Measurements from ENCODE around the gene L3MBTL2.
A peak's percentile ranks its signal among the peaks of the same experiment; 100 is the strongest.

Gene L3MBTL2

GRCh38 chr22:41238570-41239442 is 33.7 kb downstream of the L3MBTL2 start:
- Mint-ChIP-seq H3K36me3 (ENCODE audit: insufficient read depth) (peaks cover 7% of the 10 kb centered on the region), H3K4me1 (peaks cover 11% of the 10 kb centered on the region), H3K27me3 (no peaks in the 10 kb centered on the region), H3K27ac (ENCODE audit: low read depth) (peak overlapping the region; percentile 6), H3K4me3 (peak overlapping the region; percentile 71), H3K9me3 (no peaks in the 10 kb centered on the region)
- DNase-seq (ENCODE audit: low spot score in 2 of 2) (no peak), ATAC-seq (replicated peaks; ENCODE audit: extremely low read depth, poor library complexity, severe bottlenecking) (no peak)

GRCh38 chr22:41239443-41240128 is 34.5 kb downstream of the L3MBTL2 start:
- peaks cover 9% of the 10 kb centered on the region for H3K36me3 Mint-ChIP-seq (ENCODE audit: insufficient read depth)
- DNase-seq (ENCODE audit: low spot score in 2 of 2) (no peak), ATAC-seq (replicated peaks; ENCODE audit: extremely low read depth, poor library complexity, severe bottlenecking) (no peak)
- H3K4me3 Mint-ChIP-seq = peak overlapping the region; percentile 71
- no peaks in the 10 kb centered on the region for H3K9me3 Mint-ChIP-seq
- H3K4me1 Mint-ChIP-seq = peaks cover 11% of the 10 kb centered on the region
- peak overlapping the region; percentile 6 for H3K27ac Mint-ChIP-seq (ENCODE audit: low read depth)
- H3K27me3 Mint-ChIP-seq = no peaks in the 10 kb centered on the region

GRCh38 chr22:41240377-41241132 is 35.4 kb downstream of the L3MBTL2 start, which contains the start of gene CHADL:
Gene CHADL, minus strand, starts transcription at chr22:41240931. Its CDS starts 50 bp downstream, at chr22:41240881.
- H3K4me3 Mint-ChIP-seq = peak within 1 kb of the TSS; percentile 44
- H3K9me3 Mint-ChIP-seq = no peaks in the 10 kb centered on the region
- no peak within 1 kb of the TSS for H3K27ac Mint-ChIP-seq (ENCODE audit: low read depth)
- H3K36me3 Mint-ChIP-seq (ENCODE audit: insufficient read depth) = peaks cover 11% of the 10 kb centered on the region
- ATAC-seq (replicated peaks; ENCODE audit: extremely low read depth, poor library complexity, severe bottlenecking) (no peak), DNase-seq (ENCODE audit: low spot score in 2 of 2) (no peak)
- H3K4me1 Mint-ChIP-seq = peaks cover 11% of the 10 kb centered on the region
- no peaks in the 10 kb centered on the region for H3K27me3 Mint-ChIP-seq

GRCh38 chr22:41241133-41241676 is 36.1 kb downstream of the L3MBTL2 start:
- Mint-ChIP-seq H3K36me3 (ENCODE audit: insufficient read depth) (peaks cover 11% of the 10 kb centered on the region), H3K27ac (ENCODE audit: low read depth) (no peak overlapping the region)

GRCh38 chr22:41242396-41243117 is 37.4 kb downstream of the L3MBTL2 start:
- H3K4me1 Mint-ChIP-seq = peaks cover 6% of the 10 kb centered on the region
- H3K27me3 Mint-ChIP-seq = no peaks in the 10 kb centered on the region
- no peak overlapping the region for H3K4me3 Mint-ChIP-seq
- no peak for DNase-seq (ENCODE audit: low spot score in 2 of 2)
- no peak for ATAC-seq (replicated peaks; ENCODE audit: extremely low read depth, poor library complexity, severe bottlenecking)
- no peaks in the 10 kb centered on the region for H3K9me3 Mint-ChIP-seq
- no peak overlapping the region for H3K27ac Mint-ChIP-seq (ENCODE audit: low read depth)
- H3K36me3 Mint-ChIP-seq (ENCODE audit: insufficient read depth) = peaks cover 18% of the 10 kb centered on the region

More at GRCh38 chr22:41241133-41241676, 36.1 kb downstream of the L3MBTL2 start:
- peaks cover 11% of the 10 kb centered on the region for H3K4me1 Mint-ChIP-seq
- no peaks in the 10 kb centered on the region for H3K9me3 Mint-ChIP-seq
- no peak for ATAC-seq (replicated peaks; ENCODE audit: extremely low read depth, poor library complexity, severe bottlenecking)
- no peak for DNase-seq (ENCODE audit: low spot score in 2 of 2)
- H3K27me3 Mint-ChIP-seq = no peaks in the 10 kb centered on the region
- no peak overlapping the region for H3K4me3 Mint-ChIP-seq

- peaks cover 19% of the 10 kb centered on the region for H3K36me3 Mint-ChIP-seq (ENCODE audit: insufficient read depth)
- no peak overlapping the region for H3K4me3 Mint-ChIP-seq
- no peak for ATAC-seq (replicated peaks; ENCODE audit: extremely low read depth, poor library complexity, severe bottlenecking)
- DNase-seq (ENCODE audit: low spot score in 2 of 2) = no peak
- no peak overlapping the region for H3K27ac Mint-ChIP-seq (ENCODE audit: low read depth)
- H3K27me3 Mint-ChIP-seq = no peaks in the 10 kb centered on the region
- no peaks in the 10 kb centered on the region for H3K9me3 Mint-ChIP-seq
- H3K4me1 Mint-ChIP-seq = peaks cover 6% of the 10 kb centered on the region
Observed at GRCh38 chr22:41243361-41243760, 38.2 kb downstream of the L3MBTL2 start.

GRCh38 chr22:41245917-41246499 is 40.9 kb downstream of the L3MBTL2 start:
- H3K4me1 Mint-ChIP-seq = no peaks in the 10 kb centered on the region
- no peak for ATAC-seq (replicated peaks; ENCODE audit: extremely low read depth, poor library complexity, severe bottlenecking)

GRCh38 chr22:41247703-41248102 is 42.6 kb downstream of the L3MBTL2 start:
- Mint-ChIP-seq H3K4me3 (no peak overlapping the region), H3K27me3 (no peaks in the 10 kb centered on the region), H3K27ac (ENCODE audit: low read depth) (no peak overlapping the region), H3K9me3 (no peaks in the 10 kb centered on the region), H3K4me1 (no peaks in the 10 kb centered on the region), H3K36me3 (ENCODE audit: insufficient read depth) (peaks cover 26% of the 10 kb centered on the region)
- DNase-seq (ENCODE audit: low spot score in 2 of 2) (no peak), ATAC-seq (replicated peaks; ENCODE audit: extremely low read depth, poor library complexity, severe bottlenecking) (no peak)

More at GRCh38 chr22:41245917-41246499, 40.9 kb downstream of the L3MBTL2 start:
- Mint-ChIP-seq H3K9me3 (no peaks in the 10 kb centered on the region), H3K27ac (ENCODE audit: low read depth) (no peak overlapping the region), H3K4me3 (no peak overlapping the region), H3K27me3 (no peaks in the 10 kb centered on the region), H3K36me3 (ENCODE audit: insufficient read depth) (peaks cover 21% of the 10 kb centered on the region)
- no peak for DNase-seq (ENCODE audit: low spot score in 2 of 2)

GRCh38 chr22:41248314-41248713 is 43.2 kb downstream of the L3MBTL2 start:
- Mint-ChIP-seq H3K9me3 (no peaks in the 10 kb centered on the region), H3K27me3 (no peaks in the 10 kb centered on the region), H3K27ac (ENCODE audit: low read depth) (no peak overlapping the region), H3K4me1 (no peaks in the 10 kb centered on the region), H3K4me3 (no peak overlapping the region), H3K36me3 (ENCODE audit: insufficient read depth) (peaks cover 31% of the 10 kb centered on the region)
- no peak for ATAC-seq (replicated peaks; ENCODE audit: extremely low read depth, poor library complexity, severe bottlenecking)
- DNase-seq (ENCODE audit: low spot score in 2 of 2) = no peak

GRCh38 chr22:41248758-41249157 is 43.6 kb downstream of the L3MBTL2 start:
- no peak overlapping the region for H3K4me3 Mint-ChIP-seq
- H3K9me3 Mint-ChIP-seq = no peaks in the 10 kb centered on the region
- H3K4me1 Mint-ChIP-seq = no peaks in the 10 kb centered on the region
- DNase-seq (ENCODE audit: low spot score in 2 of 2) (no peak), ATAC-seq (replicated peaks; ENCODE audit: extremely low read depth, poor library complexity, severe bottlenecking) (no peak)
- H3K27me3 Mint-ChIP-seq = no peaks in the 10 kb centered on the region
- peaks cover 33% of the 10 kb centered on the region for H3K36me3 Mint-ChIP-seq (ENCODE audit: insufficient read depth)
- no peak overlapping the region for H3K27ac Mint-ChIP-seq (ENCODE audit: low read depth)

GRCh38 chr22:41249442-41249841 is 44.3 kb downstream of the L3MBTL2 start:
- Mint-ChIP-seq H3K4me1 (no peaks in the 10 kb centered on the region), H3K27me3 (no peaks in the 10 kb centered on the region), H3K4me3 (no peak overlapping the region), H3K27ac (ENCODE audit: low read depth) (no peak overlapping the region), H3K36me3 (ENCODE audit: insufficient read depth) (peaks cover 34% of the 10 kb centered on the region), H3K9me3 (no peaks in the 10 kb centered on the region)
- ATAC-seq (replicated peaks; ENCODE audit: extremely low read depth, poor library complexity, severe bottlenecking) (no peak), DNase-seq (ENCODE audit: low spot score in 2 of 2) (no peak)
